ENCODE results near the gene SEPTIN6.

Gene SEPTIN6

DNA sequence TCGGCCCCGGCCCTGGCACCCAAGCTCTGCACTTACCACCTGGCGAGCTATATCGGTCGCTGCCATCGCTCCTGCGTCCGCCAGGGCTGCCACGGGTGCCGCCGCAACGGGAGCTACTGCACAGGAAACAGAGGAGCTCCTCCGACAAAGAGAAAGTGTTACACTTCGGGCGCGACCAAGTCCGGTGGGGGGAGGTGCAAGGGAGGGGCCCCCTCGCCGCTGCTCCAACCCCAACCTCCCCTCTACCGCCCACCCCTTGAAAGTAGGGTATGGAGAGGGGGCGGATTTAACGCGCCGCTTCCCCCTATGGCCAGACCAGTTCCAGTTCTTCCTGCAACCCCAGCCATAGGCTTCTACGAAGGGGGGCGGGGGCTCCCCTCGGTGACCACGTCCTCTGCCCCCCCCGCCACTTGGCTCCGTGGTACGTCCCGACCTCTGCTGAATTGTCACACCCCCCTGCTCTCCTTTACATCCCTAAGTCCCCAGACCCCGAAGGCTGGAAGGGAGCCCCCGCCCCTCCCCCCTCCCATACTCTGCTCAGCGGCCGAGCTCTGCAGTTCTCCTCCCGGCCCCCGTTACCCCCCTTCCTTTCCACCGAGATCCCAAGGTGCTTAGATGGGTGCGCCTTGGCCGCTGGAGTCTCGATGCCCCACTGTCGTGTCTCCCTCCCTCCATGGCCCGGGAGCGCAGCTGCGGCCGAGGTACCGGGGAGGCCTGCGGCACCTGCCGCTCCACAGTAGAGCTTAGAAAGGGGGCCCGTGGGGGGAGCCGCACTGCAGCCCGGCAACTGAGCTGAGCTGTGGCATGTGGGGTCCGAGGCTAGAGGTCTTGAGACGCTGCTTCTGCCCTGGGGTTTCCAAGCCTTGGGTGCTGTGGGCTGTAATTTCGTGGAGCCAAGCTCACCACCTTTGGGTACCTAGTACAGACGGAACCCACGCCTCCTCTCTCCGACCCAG is at the start of gene SEPTIN6:
SEPTIN6 (minus strand) TSS at position 129 of the 956 bp plus-strand sequence; CDS start at position 66, 63 bp downstream.
- peaks cover 27 to 67% (median 57%) of the 10 kb centered on the region in 10 experiments for H3K4me1 ChIP-seq
- peak within 1 kb of the TSS; percentile 56 to 89 (median 77); a peak in 21 of 22 replicates for H3K27ac ChIP-seq
- peaks cover 0 to 11% (median 0%) of the 10 kb centered on the region in 11 experiments; a peak in 3 of 22 replicates for H4K20me1 ChIP-seq
- peak within 1 kb of the TSS; percentile 60 to 83 (median 72) for H3K4me3 ChIP-seq
- peak within 1 kb of the TSS; percentile 76 to 85 (median 81) for H3K9ac ChIP-seq
- peaks cover 0 to 13% (median 0%) of the 10 kb centered on the region in 11 experiments; a peak in 2 of 22 replicates for H3K9me3 ChIP-seq (replicated peaks in 1 of 11)
- no peak for TF ChIP-seq Cebpa-rat (IDR thresholded peaks at IDR 0.05)
- H3K4me2 ChIP-seq: peak within 1 kb of the TSS; percentile 80 to 94 (median 86)
- H3K27me3 ChIP-seq: no peaks in the 10 kb centered on the region
- H3K36me3 ChIP-seq: no peaks in the 10 kb centered on the region

DNA sequence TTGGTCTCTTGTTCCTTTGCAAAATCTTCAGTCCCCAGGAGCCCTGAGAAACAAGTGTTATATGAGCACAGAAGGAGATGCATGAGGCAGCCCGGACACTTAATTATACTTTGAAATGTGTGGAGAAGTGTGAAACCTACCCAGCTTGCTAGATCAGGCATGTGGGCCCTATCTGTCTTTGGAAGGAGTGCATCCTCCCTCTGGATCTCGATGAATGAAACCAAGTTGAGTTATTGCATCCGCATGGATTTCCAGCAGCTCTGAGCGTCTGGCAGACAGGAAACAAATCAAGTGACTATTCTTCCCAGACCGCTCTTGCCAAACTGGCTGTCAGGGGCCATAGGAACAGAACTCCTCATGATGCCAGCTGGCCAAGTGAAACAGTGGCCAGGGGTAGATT is 45.8 kb upstream of the SEPTIN6 start:
- H4K20me1 ChIP-seq: no peaks in the 10 kb centered on the region
- H3K4me3 ChIP-seq: no peak overlapping the region
- peaks cover 0 to 8% (median 0%) of the 10 kb centered on the region in 11 experiments; a peak in 2 of 22 replicates for H3K9me3 ChIP-seq (replicated peaks in 1 of 11)
- no peaks in the 10 kb centered on the region for H3K36me3 ChIP-seq
- H3K4me1 ChIP-seq: peaks cover 13 to 30% (median 20%) of the 10 kb centered on the region in 10 experiments
- H3K4me2 ChIP-seq: no peak overlapping the region
- H3K27ac ChIP-seq: no peak overlapping the region
- H3K9ac ChIP-seq: no peak overlapping the region
- no peak for TF ChIP-seq Cebpa-rat (IDR thresholded peaks at IDR 0.05)
- no peaks in the 10 kb centered on the region for H3K27me3 ChIP-seq

DNA sequence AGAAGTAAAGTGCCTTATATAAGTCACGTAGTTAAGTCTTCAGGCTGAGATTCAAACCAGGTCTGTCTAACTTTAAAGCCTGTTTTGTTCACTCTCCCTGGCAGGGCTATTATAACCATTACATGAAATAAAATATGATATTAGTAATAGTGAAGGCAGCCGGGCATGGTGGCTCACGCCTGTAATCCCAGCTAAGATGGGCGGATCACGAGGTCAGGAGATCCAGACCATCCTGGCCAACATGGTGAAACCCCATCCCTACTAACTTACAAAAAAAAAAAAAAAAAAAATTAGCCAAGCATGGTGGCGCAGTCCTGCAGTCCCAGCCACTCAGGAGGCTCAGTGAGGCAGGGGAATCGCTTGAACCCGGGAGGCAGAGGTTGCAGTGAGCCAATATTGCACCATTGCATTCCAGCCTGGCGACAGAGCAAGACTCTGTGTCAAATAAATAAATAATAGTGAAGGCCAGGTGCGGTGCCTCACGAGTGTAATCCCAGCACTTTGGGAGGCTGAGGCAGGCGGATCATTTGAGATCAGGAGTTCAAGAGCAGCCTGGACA is 43.3 kb upstream of the SEPTIN6 start:
- 0 out of 22 replicates have a peak, but pooled peaks of 1 of the 11 experiments have one; percentile 21 for TF ChIP-seq Cebpa-rat (IDR thresholded peaks at IDR 0.05)
- no peaks in the 10 kb centered on the region for H3K36me3 ChIP-seq
- no peak overlapping the region; a peak in 1 of 22 replicates for H3K27ac ChIP-seq
- H3K9me3 ChIP-seq (replicated peaks in 1 of 11): peaks cover 0 to 4% (median 0%) of the 10 kb centered on the region in 11 experiments; a peak in 2 of 22 replicates
- H3K4me2 ChIP-seq: peak overlapping the region in 5 of 11 experiments; percentile 64 to 79 (median 71); a peak in 7 of 22 replicates
- H3K4me1 ChIP-seq: peaks cover 13 to 30% (median 20%) of the 10 kb centered on the region in 10 experiments
- no peak overlapping the region for H3K4me3 ChIP-seq
- H3K27me3 ChIP-seq: no peaks in the 10 kb centered on the region
- H4K20me1 ChIP-seq: no peaks in the 10 kb centered on the region
- H3K9ac ChIP-seq: no peak overlapping the region

DNA sequence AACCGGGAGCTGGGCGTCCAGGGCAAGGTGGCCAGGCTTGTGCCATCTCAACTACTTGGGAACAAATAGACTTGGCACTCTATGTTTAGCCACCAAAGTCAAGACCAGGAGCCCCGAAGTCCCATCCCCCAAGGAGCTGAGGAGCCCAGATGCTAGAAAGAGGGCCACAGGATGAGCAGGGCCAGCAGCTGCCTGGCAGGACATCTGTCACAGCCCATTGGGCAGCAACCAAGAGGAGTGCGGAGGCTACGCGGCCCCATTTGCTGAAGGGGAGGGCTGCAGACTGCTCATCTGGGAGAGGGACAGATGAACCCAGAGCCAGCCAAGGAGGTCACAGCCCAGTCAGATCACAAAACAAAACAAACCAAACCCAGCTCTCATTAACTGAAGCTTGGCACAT is 42.5 kb upstream of the SEPTIN6 start:
- no peak overlapping the region for H3K4me3 ChIP-seq
- H3K27ac ChIP-seq: peak overlapping the region in 3 of 11 experiments; percentile 16 to 29 (median 26); a peak in 4 of 22 replicates
- peak overlapping the region; percentile 31 to 79 (median 64); a peak in 20 of 22 replicates for H3K4me2 ChIP-seq
- H4K20me1 ChIP-seq: no peaks in the 10 kb centered on the region
- H3K9ac ChIP-seq: peak overlapping the region in 3 of 11 experiments; percentile 14 to 41 (median 22); a peak in 2 of 22 replicates
- no peaks in the 10 kb centered on the region for H3K36me3 ChIP-seq
- H3K9me3 ChIP-seq (replicated peaks in 1 of 11): no peaks in the 10 kb centered on the region
- no peak for TF ChIP-seq Cebpa-rat (IDR thresholded peaks at IDR 0.05)
- H3K4me1 ChIP-seq: peaks cover 13 to 30% (median 20%) of the 10 kb centered on the region in 10 experiments
- no peaks in the 10 kb centered on the region for H3K27me3 ChIP-seq

DNA sequence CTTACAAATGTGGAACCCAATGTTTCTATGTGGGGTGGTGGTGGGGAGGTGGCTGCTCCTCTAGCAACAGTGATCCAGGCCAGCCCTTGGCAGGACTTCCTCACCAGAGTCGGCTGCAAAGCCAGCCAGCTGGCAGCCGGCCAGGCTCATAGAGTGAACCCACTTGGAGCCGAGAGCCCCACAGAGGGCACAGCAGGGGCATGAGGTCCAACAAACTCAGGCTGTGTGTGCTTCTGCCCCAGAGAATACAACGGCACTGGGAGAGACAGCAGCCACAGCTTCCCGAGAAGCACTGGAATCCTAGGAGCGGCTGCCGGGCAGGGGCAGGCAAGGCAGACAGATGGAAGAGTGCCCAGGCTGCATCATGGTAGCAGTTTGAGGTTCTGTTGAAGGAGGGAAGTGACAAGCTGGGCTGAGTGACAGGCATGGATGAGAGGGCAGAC is 42.0 kb upstream of the SEPTIN6 start:
- Histone ChIP-seq H3K4me1 (peaks cover 13 to 30% (median 20%) of the 10 kb centered on the region in 10 experiments), H3K9ac (peak overlapping the region in 1 of 11 experiments; percentile 22; a peak in 1 of 22 replicates), H3K4me3 (no peak overlapping the region), H4K20me1 (no peaks in the 10 kb centered on the region), H3K36me3 (no peaks in the 10 kb centered on the region), H3K27me3 (no peaks in the 10 kb centered on the region), H3K9me3 (replicated peaks in 1 of 11) (no peaks in the 10 kb centered on the region), H3K27ac (peak overlapping the region in 3 of 11 experiments; percentile 16 to 29 (median 26); a peak in 3 of 22 replicates), H3K4me2 (peak overlapping the region; percentile 31 to 79 (median 64))
- TF ChIP-seq Cebpa-rat (IDR thresholded peaks at IDR 0.05): no peak

DNA sequence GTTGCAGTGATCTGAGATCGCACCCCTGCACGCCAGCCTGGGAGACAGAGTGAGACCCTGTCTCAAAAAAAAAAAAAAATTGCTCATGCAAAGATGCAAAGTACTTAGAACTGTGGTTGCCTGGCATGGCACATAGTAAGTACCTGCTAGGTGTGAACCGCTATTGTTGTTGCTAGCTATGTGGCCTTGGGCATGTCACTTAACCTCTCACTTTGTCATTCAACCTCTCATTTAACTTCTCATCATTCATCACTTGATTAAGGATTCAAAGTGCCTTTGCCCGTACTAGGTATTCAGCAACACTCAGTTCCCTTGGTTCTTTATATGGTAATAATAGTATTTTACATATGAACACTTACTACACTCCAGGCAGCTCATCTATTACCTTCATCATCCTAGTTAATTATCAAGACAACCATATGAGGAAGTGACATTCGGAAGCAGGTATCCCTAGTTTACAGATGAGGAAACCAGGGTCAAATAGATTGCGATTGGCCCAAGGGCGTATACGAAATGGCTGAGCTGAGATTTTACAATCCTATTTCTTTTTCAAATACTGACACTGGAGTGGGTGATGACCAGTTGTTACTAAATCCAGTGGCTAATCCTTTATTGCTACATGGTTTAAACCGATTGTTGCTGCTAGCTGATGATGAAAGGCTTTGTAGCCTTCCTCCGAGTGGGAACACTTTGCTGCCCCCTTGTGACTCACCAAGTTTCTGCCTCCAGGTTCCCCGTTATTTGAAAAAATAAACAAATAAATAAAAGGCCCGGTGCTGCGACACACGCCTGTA is 36.6 kb upstream of the SEPTIN6 start:
- no peak overlapping the region; a peak in 1 of 22 replicates for H3K4me2 ChIP-seq
- peaks cover 2 to 9% (median 4%) of the 10 kb centered on the region in 10 experiments for H3K4me1 ChIP-seq
- H4K20me1 ChIP-seq: no peaks in the 10 kb centered on the region
- H3K27me3 ChIP-seq: no peaks in the 10 kb centered on the region
- no peak overlapping the region for H3K4me3 ChIP-seq
- H3K9ac ChIP-seq: no peak overlapping the region
- 0 out of 22 replicates have a peak, but pooled peaks of 2 of the 11 experiments have one; percentile 23 to 43 for TF ChIP-seq Cebpa-rat (IDR thresholded peaks at IDR 0.05)
- H3K27ac ChIP-seq: no peak overlapping the region
- no peaks in the 10 kb centered on the region for H3K36me3 ChIP-seq
- no peaks in the 10 kb centered on the region for H3K9me3 ChIP-seq (replicated peaks in 1 of 11)

DNA sequence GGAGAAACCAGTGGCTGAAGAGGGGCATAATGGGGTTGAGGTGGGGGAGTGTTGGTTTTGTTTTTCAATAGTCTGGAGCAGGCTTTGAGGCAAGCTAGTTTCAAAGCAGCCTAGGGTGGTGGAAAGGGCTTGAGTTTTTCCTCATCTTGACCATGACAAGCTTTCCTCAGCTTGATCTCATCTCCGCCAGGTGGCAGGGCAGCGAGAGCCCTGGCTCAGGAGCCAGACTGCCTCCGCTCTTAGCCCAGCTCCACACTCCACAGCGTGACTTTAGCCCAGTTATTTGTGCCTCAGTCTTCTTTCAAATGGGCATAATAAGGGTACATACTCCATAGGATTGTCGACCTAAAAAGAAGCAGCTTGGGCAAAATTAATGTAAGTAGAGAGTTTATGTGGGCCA is 35.5 kb upstream of the SEPTIN6 start:
- Histone ChIP-seq H4K20me1 (no peaks in the 10 kb centered on the region), H3K4me1 (peaks cover 0 to 5% (median 0%) of the 10 kb centered on the region in 10 experiments; a peak in 4 of 20 replicates), H3K9ac (no peak overlapping the region), H3K27ac (no peak overlapping the region), H3K4me3 (no peak overlapping the region), H3K36me3 (no peaks in the 10 kb centered on the region), H3K27me3 (no peaks in the 10 kb centered on the region), H3K9me3 (replicated peaks in 1 of 11) (no peaks in the 10 kb centered on the region), H3K4me2 (no peak overlapping the region)
- no peak for TF ChIP-seq Cebpa-rat (IDR thresholded peaks at IDR 0.05)

DNA sequence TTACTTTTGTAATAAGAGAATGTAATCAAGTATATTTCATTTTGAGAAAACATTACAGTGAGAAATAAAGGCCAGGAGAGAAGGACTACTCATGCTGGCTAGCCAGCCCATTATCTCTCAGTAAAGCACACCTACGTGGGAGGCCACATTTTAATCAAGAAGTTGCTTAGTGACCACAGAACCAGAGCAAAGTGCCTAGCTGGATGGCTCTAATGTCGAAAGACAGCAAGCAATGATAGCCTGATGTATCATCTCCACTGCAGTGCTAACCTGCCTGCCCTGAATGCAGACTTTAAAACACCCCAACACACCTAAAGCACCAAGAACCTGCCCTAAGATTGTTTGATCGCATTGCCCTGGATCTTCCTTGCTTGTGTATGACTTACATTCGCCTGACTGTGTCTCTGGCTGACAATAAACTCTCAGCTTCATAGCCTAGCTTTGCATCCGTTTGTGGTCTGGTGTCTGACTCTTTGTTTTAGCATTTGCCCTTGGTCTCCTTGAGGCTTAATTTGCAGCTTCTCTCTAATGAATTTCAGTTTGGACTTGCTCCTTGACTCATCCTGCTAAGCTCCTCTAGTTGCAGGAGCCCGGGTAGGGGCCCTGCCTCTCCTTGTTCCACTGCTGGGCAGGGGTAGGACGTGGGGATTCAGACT is 34.1 kb upstream of the SEPTIN6 start:
- H3K36me3 ChIP-seq: no peaks in the 10 kb centered on the region
- H4K20me1 ChIP-seq: no peaks in the 10 kb centered on the region
- H3K4me3 ChIP-seq: no peak overlapping the region
- no peak for TF ChIP-seq Cebpa-rat (IDR thresholded peaks at IDR 0.05)
- H3K27ac ChIP-seq: no peak overlapping the region
- H3K9me3 ChIP-seq (replicated peaks in 1 of 11): no peaks in the 10 kb centered on the region
- H3K27me3 ChIP-seq: no peaks in the 10 kb centered on the region
- H3K4me2 ChIP-seq: no peak overlapping the region
- H3K9ac ChIP-seq: no peak overlapping the region
- H3K4me1 ChIP-seq: peaks cover 0 to 5% (median 0%) of the 10 kb centered on the region in 10 experiments; a peak in 4 of 20 replicates
